NCI-H2171 treated with DMSO at 0.1 percent for 48 hours (cell line): Measurements from ENCODE around the gene ZNF280D.
A peak's percentile ranks its signal among the peaks of the same experiment; 100 is the strongest.
"Not testable (repeated sequence)": the region's sequence is repeated elsewhere in the genome, so short reads cannot be mapped to it uniquely, and the experiment has no call there.

Source experiments
- DNase-seq: peaks from one replicate; lab custom pipeline; 2025; lab: John Stamatoyannopoulos, UW

ZNF280D gene

GRCh38 chr15:56733136-56734012, at the start of gene ZNF280D:
Gene ZNF280D (minus strand): TSS chr15:56733509. CDS start chr15:56707109, 26,400 bp downstream.
- DNase-seq: peak; percentile 89

DNA sequence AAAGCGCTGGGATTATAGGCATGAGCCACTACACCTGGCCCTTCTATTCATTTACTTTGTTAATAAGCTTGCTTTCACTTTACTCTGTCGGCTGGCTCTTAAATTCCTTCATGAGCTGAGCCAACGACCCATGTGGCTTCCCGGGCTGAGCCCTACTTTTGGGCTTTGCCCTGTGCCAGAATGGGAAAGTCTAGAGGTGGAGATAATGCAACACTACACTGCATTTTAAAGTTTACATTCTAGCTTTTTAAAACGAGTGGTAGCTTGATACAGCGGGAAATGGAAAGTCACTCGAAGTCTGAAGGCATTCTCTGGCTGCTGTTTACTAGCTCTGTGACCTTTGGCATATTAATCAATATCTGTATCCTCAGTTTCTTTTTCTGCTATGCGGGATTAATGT, 49.0 kb upstream of the ZNF280D start:
- DNase-seq: no peak

DNA sequence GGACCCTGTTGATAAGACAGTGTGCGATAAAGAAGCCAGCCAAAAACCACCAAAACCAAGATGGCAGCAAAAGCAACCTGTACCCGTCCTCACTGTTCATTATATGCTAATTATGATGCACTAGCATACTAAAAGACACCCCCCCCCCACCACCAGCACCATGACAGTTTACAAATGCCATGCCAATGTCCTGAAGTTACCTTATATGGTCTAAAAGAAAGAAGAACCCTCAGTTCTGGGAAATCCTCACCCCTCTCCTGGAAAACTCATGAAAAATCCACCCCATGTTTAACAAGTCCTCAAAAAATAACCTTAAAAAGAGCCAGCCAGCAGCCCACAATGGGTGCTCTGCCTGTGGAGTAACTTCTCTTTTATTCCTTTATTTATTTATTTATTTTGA, 48.4 kb upstream of the ZNF280D start:
- DNase-seq: no peak

GRCh38 chr15:56780102-56780725, 46.9 kb upstream of the ZNF280D start:
- DNase-seq: not testable (repeated sequence)

DNA sequence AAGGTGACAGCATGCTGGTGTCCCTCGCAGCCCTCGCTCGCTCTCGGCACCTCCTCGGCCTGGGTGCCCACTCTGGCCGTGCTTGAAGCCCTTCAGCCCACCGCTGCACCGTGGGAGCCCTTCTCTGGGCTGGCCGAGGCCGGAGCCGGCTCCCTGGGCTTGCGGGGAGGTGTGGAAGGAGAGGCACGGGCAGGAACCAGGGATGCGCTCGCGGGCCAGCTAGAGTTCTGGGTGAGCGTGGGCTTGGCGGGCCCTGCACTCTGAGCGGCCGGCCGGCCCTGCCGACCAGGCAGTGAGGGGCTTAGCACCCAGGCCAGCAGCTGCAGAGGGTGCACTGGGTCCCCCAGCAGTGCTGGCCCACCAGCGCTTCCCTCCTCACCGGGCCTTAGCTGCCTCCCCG, 46.1 kb upstream of the ZNF280D start:
- not testable (repeated sequence) for DNase-seq

DNA sequence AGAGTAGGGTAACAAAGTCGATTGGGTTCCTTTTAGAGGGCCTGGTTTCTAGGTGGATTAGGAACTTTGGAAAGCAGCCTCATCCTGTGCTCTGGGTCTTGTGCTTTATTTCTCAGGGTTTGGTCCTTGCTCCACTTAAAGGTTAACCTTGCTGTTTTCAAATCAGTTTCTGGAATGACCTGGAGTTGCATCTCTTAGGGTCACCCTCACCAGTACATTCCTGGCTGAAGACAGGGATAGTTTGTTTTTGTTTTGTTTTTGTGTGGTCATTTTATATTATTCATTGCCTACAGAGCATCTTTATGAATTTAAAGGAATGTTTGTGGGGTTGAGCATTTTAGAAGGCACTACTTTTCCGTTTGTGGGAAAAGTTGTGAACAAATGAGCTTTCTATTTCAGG, 45.5 kb upstream of the ZNF280D start:
- DNase-seq: no peak

DNA sequence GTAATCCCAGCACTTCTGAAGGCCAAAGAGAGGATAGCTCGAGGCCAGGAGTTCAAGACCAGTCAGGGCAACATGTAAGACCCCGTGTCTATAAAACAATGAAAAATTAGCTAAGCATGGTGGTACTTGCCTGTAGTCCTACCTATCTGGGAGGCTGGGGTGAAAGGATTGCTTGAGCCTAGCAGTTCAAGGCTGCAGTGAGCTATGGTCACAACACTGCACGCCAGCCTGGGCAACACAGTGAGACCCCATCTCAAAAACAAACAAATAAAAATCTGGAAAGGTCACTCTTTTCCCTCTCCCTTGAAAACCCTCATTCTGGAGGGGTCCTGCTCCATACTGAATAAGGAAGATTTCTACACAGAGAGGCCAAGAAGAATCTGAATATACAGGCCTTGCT, 43.5 kb upstream of the ZNF280D start:
- no peak for DNase-seq

DNA sequence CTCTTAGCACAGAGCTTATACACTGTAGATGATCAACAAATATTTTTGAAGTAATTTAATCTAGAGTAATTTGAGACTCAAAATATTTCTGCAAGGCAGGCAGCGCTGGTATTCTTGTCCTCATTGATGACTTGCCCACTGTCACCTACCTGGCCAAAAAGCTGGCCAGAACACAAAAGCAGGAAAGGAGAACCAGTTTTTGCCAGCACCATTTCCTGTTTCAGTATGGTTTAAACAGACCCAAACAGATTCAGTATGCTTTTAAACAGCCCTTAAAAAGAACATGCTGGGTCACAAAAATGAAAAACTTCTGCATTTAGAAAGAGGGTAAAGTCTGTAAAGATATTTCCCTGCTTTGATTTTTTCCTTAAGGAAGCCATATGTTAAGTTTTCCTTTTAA, 42.3 kb upstream of the ZNF280D start:
- DNase-seq: no peak

GRCh38 chr15:56774356-56774755, 41.0 kb upstream of the ZNF280D start:
- no peak for DNase-seq

GRCh38 chr15:56772868-56773639, 39.7 kb upstream of the ZNF280D start:
- DNase-seq: no peak

- DNase-seq: no peak
Observed at GRCh38 chr15:56770173-56770572, 36.9 kb upstream of the ZNF280D start.

- DNase-seq: no peak
Observed at GRCh38 chr15:56767315-56767714, 34.0 kb upstream of the ZNF280D start.

DNA sequence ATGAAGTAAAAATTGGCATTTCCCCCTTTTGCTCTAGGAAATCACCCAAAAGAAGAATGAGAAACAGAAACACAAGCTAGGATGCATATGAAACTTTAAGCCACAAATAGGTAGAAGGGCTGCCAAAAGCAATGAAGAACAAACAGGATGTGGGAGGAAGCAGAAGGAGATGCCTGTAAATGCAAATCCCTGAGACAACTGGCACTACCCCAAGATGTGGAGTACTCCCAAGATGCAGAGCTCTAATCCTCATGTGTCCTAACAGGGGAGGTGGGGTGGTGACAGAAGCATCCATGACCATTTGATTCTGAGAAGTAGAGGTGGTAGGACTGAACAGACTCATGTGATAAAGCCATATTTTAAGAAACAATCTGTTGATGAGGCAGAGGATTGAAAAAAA, 31.9 kb upstream of the ZNF280D start:
- no peak for DNase-seq

DNA sequence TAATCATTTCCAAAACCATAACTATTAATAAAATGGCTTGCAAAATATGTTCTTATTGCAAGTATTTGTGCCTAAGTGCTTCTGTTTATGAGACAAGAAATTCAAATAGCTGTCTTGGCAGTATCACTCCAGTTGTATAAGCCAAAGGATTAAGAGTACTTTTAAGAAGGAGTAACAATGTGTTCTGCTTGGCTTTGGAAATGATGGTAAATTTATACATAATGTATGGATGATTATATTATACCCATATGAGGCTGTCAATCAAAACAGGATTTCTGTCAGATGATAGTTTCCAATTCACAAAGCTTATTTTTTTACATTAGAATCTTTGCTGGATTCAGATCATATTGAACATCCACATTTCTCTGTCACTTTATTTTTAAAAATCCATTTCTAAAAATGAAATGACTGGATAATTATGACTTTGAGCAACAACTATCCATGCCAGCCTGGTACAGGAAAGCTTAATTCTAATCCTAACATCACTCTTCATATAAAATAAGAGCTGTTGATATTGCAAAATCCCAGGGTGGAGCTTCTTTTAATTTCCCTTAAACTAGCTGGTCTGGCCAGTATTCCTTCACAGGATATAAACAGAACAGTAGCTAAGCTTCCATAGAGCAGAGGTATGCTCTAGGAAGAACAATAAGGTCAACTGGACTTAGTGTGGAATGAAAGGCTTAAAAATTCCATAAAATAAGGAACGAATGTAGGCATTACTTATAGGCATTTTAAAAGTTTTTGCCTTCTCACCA, 30.0 kb upstream of the ZNF280D start:
- DNase-seq: no peak

DNA sequence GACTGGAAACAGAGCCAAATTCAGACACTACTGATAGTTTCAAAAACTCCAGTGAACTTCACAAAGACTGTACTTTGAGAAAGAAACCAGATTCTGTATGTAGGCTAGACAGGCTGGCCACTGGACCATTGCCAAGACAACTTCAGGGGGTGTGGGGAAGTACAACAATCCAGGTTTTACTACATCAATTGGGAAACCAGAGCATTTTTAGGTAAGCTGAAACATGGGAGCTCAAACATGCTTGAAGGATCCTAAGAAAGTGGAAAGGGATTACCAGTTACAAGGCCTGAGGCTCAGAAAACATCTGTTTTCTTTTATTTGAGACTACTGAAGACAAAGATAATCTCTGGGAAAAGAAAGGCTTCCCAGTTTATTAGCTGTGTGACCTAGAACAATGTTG, 26.9 kb upstream of the ZNF280D start:
- no peak for DNase-seq

DNA sequence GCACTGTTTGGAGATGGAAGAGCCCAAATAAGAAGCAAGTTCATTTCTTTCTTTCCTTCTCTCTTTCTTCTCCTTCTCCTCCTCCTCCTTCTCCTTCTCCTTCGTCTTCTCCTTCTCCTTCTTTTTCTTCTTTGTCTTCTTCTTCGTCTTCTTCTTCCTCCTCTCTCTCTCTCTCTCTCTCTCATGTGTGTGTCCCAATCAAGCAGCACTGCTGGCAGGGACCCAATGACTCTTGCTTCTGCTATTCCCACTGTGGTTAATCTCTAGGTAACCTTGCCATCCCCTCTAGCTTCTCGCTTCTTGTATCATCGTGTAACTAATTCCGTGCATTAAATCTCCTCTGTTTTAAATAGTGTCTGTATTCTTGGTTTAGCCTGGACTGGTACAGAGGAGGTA, 26.1 kb upstream of the ZNF280D start:
- DNase-seq: no peak

DNA sequence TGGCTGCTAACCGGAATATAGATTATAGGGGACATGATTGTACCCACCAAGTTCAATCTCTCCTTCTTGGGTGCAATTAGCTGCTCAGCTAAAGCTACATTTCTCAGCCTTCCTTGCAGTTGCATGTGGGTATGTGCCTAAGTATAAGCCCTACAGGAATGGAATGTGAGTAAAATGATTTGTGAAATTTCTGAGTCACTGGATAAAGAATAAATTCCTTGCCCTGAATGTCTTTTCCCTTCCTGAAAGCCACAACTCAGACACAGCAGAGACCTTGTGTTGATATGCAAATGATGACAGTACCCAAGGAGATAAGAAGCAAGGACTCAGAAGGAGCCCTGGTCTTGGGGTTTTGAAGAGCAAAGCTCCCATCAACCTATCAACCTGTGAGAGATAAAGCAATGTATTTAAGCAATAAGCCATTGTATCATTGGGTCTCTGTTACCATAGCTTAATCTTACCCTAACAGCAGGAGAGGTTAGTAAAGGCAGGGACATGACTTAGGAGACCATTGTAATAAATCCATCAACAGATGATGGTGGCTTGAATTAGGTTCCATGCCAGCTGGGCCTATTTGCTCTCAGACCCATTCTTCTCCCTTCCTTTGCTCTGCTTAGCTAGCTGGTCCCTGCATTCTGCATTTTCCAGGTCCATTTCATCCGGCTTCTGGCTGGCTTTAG, 25.6 kb upstream of the ZNF280D start:
- DNase-seq: no peak

DNA sequence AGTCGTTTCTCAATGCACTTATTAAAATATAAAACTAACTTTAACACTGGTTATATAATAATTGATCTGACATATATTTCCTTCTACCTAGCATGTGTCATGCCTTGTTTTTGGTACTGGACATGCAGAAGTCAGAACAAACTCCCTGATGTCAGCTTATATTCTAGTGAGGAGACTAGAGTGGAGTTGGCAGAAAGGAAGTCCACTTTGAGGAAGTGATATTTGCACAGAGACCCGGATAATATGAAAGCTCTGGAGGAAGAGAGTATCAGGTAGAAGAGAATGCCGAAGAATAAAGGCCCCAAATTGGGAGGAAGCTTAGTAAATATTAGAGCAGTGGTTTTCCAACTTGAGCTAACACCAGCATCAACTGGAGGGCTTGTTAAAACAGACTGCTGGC, 24.6 kb upstream of the ZNF280D start:
- no peak for DNase-seq

DNA sequence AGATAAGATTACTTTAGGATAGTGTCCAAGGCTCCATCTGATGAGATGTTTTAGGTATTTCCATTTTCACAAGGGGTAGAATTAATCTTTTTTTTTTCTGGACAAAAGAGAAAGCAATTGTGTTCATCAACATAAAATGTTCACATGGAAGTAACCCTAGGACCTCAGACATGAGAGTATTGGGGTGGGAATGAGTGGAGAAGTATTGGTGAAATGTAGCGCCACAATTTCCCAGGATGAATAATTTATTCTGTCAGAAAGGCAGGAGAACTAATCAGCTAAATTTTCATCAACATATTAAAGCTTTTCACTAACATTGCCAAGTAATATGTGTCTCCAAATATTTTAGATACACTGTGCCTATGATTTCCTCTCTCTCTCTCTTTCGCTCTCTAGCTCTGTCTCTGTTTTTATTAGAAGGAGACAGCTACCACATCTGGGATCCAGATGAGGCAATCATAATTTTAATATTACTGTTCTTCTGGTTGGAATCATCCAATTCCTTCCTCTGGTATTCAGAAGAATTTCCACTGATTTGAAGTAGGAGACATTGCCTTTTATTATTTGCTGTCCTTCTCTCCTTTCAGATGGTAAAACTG, 21.6 kb upstream of the ZNF280D start:
- DNase-seq: no peak

GRCh38 chr15:56752986-56753385, 19.7 kb upstream of the ZNF280D start:
- DNase-seq: no peak

- DNase-seq: no peak
Observed at GRCh38 chr15:56749982-56750381, 16.7 kb upstream of the ZNF280D start.
